Measurements from ENCODE around the gene KIF5C.
"Not testable (repeated sequence)": the region's sequence is repeated elsewhere in the genome, so short reads cannot be mapped to it uniquely, and the experiment has no call there.

Gene KIF5C

GRCh38 chr2:148874868-148875341 is at the start of gene KIF5C:
Gene KIF5C (plus strand): TSS chr2:148875227. CDS start chr2:148875618, 391 bp downstream.
- H3K9me3 Mint-ChIP-seq (ENCODE audit: low read depth): no peaks in the 10 kb centered on the region
- H3K27me3 Mint-ChIP-seq: peaks cover 10% of the 10 kb centered on the region
- peak within 1 kb of the TSS; percentile 34 for H3K27ac Mint-ChIP-seq
- peak within 1 kb of the TSS; percentile 88 for H3K4me3 Mint-ChIP-seq
- H3K4me1 Mint-ChIP-seq (ENCODE audit: low read depth): peaks cover 9% of the 10 kb centered on the region
- H3K36me3 Mint-ChIP-seq: no peaks in the 10 kb centered on the region

- peaks cover 9% of the 10 kb centered on the region for H3K27me3 Mint-ChIP-seq
- H3K27ac Mint-ChIP-seq: no peak overlapping the region
- no peaks in the 10 kb centered on the region for H3K9me3 Mint-ChIP-seq (ENCODE audit: low read depth)
- H3K4me1 Mint-ChIP-seq (ENCODE audit: low read depth): no peaks in the 10 kb centered on the region
- no peak overlapping the region for H3K4me3 Mint-ChIP-seq
- peaks cover 2% of the 10 kb centered on the region for H3K36me3 Mint-ChIP-seq
Measured at GRCh38 chr2:148826791-148827190, 48.2 kb upstream of the KIF5C start.

- no peaks in the 10 kb centered on the region for H3K9me3 Mint-ChIP-seq (ENCODE audit: low read depth)
- H3K27ac Mint-ChIP-seq: no peak overlapping the region
- peaks cover 6% of the 10 kb centered on the region for H3K27me3 Mint-ChIP-seq
Measured at GRCh38 chr2:148828941-148829340, 46.1 kb upstream of the KIF5C start.

GRCh38 chr2:148829618-148830017 is 45.4 kb upstream of the KIF5C start:
- Mint-ChIP-seq H3K4me1 (ENCODE audit: low read depth) (no peaks in the 10 kb centered on the region), H3K27ac (no peak overlapping the region), H3K9me3 (ENCODE audit: low read depth) (no peaks in the 10 kb centered on the region), H3K36me3 (peaks cover 2% of the 10 kb centered on the region), H3K4me3 (no peak overlapping the region), H3K27me3 (peaks cover 6% of the 10 kb centered on the region)

More at GRCh38 chr2:148828941-148829340, 46.1 kb upstream of the KIF5C start:
- Mint-ChIP-seq H3K36me3 (peaks cover 2% of the 10 kb centered on the region), H3K4me3 (no peak overlapping the region), H3K4me1 (ENCODE audit: low read depth) (no peaks in the 10 kb centered on the region)

- Mint-ChIP-seq H3K27me3 (peaks cover 7% of the 10 kb centered on the region), H3K9me3 (ENCODE audit: low read depth) (no peaks in the 10 kb centered on the region), H3K27ac (no peak overlapping the region), H3K4me3 (no peak overlapping the region), H3K4me1 (ENCODE audit: low read depth) (no peaks in the 10 kb centered on the region), H3K36me3 (peaks cover 4% of the 10 kb centered on the region)
Measured at GRCh38 chr2:148832637-148833036, 42.4 kb upstream of the KIF5C start.

GRCh38 chr2:148842050-148842449 is 33.0 kb upstream of the KIF5C start:
- Mint-ChIP-seq H3K27ac (no peak overlapping the region), H3K4me3 (no peak overlapping the region), H3K27me3 (peaks cover 1% of the 10 kb centered on the region), H3K9me3 (ENCODE audit: low read depth) (peaks cover 16% of the 10 kb centered on the region), H3K4me1 (ENCODE audit: low read depth) (no peaks in the 10 kb centered on the region), H3K36me3 (peaks cover 8% of the 10 kb centered on the region)

GRCh38 chr2:148848146-148848545 is 26.9 kb upstream of the KIF5C start:
- peaks cover 13% of the 10 kb centered on the region for H3K36me3 Mint-ChIP-seq
- no peak overlapping the region for H3K27ac Mint-ChIP-seq
- H3K4me3 Mint-ChIP-seq: no peak overlapping the region
- peaks cover 18% of the 10 kb centered on the region for H3K27me3 Mint-ChIP-seq
- H3K9me3 Mint-ChIP-seq (ENCODE audit: low read depth): peaks cover 14% of the 10 kb centered on the region
- H3K4me1 Mint-ChIP-seq (ENCODE audit: low read depth): no peaks in the 10 kb centered on the region

GRCh38 chr2:148853458-148853857 is 21.6 kb upstream of the KIF5C start:
- Mint-ChIP-seq H3K27me3 (peaks cover 24% of the 10 kb centered on the region), H3K36me3 (peaks cover 2% of the 10 kb centered on the region), H3K27ac (no peak overlapping the region), H3K4me3 (no peak overlapping the region), H3K4me1 (ENCODE audit: low read depth) (no peaks in the 10 kb centered on the region), H3K9me3 (ENCODE audit: low read depth) (peaks cover 4% of the 10 kb centered on the region)

GRCh38 chr2:148860037-148860436 is 15.0 kb upstream of the KIF5C start:
- peaks cover 11% of the 10 kb centered on the region for H3K27me3 Mint-ChIP-seq
- H3K36me3 Mint-ChIP-seq: no peaks in the 10 kb centered on the region
- H3K4me3 Mint-ChIP-seq: no peak overlapping the region
- H3K27ac Mint-ChIP-seq: no peak overlapping the region
- no peaks in the 10 kb centered on the region for H3K4me1 Mint-ChIP-seq (ENCODE audit: low read depth)
- no peaks in the 10 kb centered on the region for H3K9me3 Mint-ChIP-seq (ENCODE audit: low read depth)

GRCh38 chr2:148861367-148861766 is 13.7 kb upstream of the KIF5C start:
- H3K4me3 Mint-ChIP-seq: no peak overlapping the region
- H3K27me3 Mint-ChIP-seq: peaks cover 8% of the 10 kb centered on the region
- no peak overlapping the region for H3K27ac Mint-ChIP-seq
- H3K9me3 Mint-ChIP-seq (ENCODE audit: low read depth): no peaks in the 10 kb centered on the region
- no peaks in the 10 kb centered on the region for H3K4me1 Mint-ChIP-seq (ENCODE audit: low read depth)
- no peaks in the 10 kb centered on the region for H3K36me3 Mint-ChIP-seq

GRCh38 chr2:148862478-148862877 is 12.5 kb upstream of the KIF5C start:
- H3K27me3 Mint-ChIP-seq; H3K27ac Mint-ChIP-seq; H3K9me3 Mint-ChIP-seq (ENCODE audit: low read depth); H3K4me1 Mint-ChIP-seq (ENCODE audit: low read depth); H3K4me3 Mint-ChIP-seq; H3K36me3 Mint-ChIP-seq: not testable (repeated sequence)

GRCh38 chr2:148865512-148865911 is 9.5 kb upstream of the KIF5C start:
- H3K4me1 Mint-ChIP-seq (ENCODE audit: low read depth): no peaks in the 10 kb centered on the region
- no peak overlapping the region for H3K4me3 Mint-ChIP-seq
- peaks cover 2% of the 10 kb centered on the region for H3K36me3 Mint-ChIP-seq
- peaks cover 12% of the 10 kb centered on the region for H3K27me3 Mint-ChIP-seq
- H3K27ac Mint-ChIP-seq: no peak overlapping the region
- peaks cover 9% of the 10 kb centered on the region for H3K9me3 Mint-ChIP-seq (ENCODE audit: low read depth)

- Mint-ChIP-seq H3K9me3 (ENCODE audit: low read depth) (peaks cover 9% of the 10 kb centered on the region), H3K4me1 (ENCODE audit: low read depth) (no peaks in the 10 kb centered on the region), H3K4me3 (no peak overlapping the region), H3K27ac (no peak overlapping the region), H3K36me3 (peaks cover 2% of the 10 kb centered on the region), H3K27me3 (peaks cover 12% of the 10 kb centered on the region)
Measured at GRCh38 chr2:148866091-148866490, 8.9 kb upstream of the KIF5C start.

- Mint-ChIP-seq H3K4me3 (no peak overlapping the region), H3K27me3 (peaks cover 12% of the 10 kb centered on the region), H3K36me3 (peaks cover 2% of the 10 kb centered on the region), H3K4me1 (ENCODE audit: low read depth) (no peaks in the 10 kb centered on the region), H3K9me3 (ENCODE audit: low read depth) (peaks cover 9% of the 10 kb centered on the region), H3K27ac (no peak overlapping the region)
Measured at GRCh38 chr2:148867079-148867769, 7.8 kb upstream of the KIF5C start.

GRCh38 chr2:148875387-148876051 is 492 bp downstream of the KIF5C start:
- Mint-ChIP-seq H3K27me3 (peaks cover 7% of the 10 kb centered on the region), H3K27ac (no peak overlapping the region), H3K36me3 (peaks cover 2% of the 10 kb centered on the region), H3K4me1 (ENCODE audit: low read depth) (peaks cover 9% of the 10 kb centered on the region), H3K4me3 (peak overlapping the region; percentile 88), H3K9me3 (ENCODE audit: low read depth) (peaks cover under 1% of the 10 kb centered on the region)

Measured in activated naive CD8-positive, alpha-beta T cell (primary cell).